ENCODE results near the gene LGALS3. TPM values are rescaled to one million over a fixed set of nuclear protein-coding genes. Genes with fewer than 3 reads are reported as not detected.
"Not testable (repeated sequence)": the region's sequence is repeated elsewhere in the genome, so short reads cannot be mapped to it uniquely, and the experiment has no call there.

Gene LGALS3
- 10 to 100 TPM in 4 of 8 experiments, 1 to 10 TPM in 3, under 1 TPM in 1; 0.54 to 47.2 (median 16.2) TPM for total RNA-seq

DNA sequence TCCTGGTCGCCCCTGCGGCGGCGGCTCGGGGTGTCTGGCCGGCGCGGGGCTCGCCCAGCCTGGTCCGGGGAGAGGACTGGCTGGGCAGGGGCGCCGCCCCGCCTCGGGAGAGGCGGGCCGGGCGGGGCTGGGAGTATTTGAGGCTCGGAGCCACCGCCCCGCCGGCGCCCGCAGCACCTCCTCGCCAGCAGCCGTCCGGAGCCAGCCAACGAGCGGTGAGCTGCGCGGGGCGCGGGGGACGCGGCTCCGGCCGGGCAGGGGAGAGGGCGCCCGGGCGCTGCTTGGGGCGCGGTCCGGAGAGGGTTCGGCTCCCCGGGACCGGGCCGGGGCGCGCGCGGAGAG is at the start of gene LGALS3:
LGALS3 (plus strand) TSS at position 167 of the 342 bp plus-strand sequence. CDS start 8,122 bp downstream, outside the sequence.
- peak; percentile 68 to 86 (median 79) for ATAC-seq (replicated peaks in 6 of 8)
- no peak within 1 kb of the TSS for H3K27ac ChIP-seq

DNA sequence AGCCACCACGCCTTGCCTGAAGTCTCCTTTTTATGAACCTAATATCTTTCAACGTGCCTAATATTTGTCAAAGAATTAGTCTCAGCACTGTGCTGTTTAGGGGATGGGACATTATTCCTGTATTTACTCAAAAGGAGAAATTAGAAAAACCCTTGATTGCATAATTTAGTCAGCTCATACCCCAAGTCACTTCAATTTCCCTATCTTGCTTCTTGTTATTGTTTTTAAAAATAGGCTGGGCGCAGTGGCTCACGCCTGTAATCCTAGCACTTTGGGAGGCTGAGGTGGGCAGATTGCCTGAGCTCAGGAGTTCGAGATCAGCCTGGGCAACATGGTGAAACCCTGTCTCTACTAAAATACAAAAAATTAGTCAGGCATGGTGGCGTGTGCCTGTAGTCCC is 49.1 kb upstream of the LGALS3 start:
- H3K4me3 ChIP-seq; ATAC-seq (replicated peaks in 6 of 8); H3K4me1 ChIP-seq (replicated peaks in 1 of 2); H3K27ac ChIP-seq: not testable (repeated sequence)
- in situ Hi-C loops (cut with MboI; ENCODE audit: low pct_unique_long_range_greater_than_20kb in 2 of 9, low sequenced_read_pairs in 9 of 9, unreplicated experiment in 9 of 9) = loop anchor here in 2 of 9 experiments (10.0 kb wide), 1 partner anchor 85 kb away; no protein-coding TSS in a partner anchor
- WGBS, 10 experiments = 67 to 100% (median 89%) methylated on average over 1 to 4 of the region's 6 CpGs; no CpG with 5 or more reads in 2 of the 10 experiments

More for the DNA sequence above, at the start of gene LGALS3:
- H3K4me1 ChIP-seq (replicated peaks in 1 of 2) = peaks cover 0 to 3% of the 10 kb centered on the region in 2 donors
- WGBS, 10 experiments = 0 to 3% methylated on average over 2 to 5 of the region's 50 CpGs; no CpG with 5 or more reads in 8 of the 10 experiments
- H3K4me3 ChIP-seq = peak within 1 kb of the TSS; percentile 21 to 43 (median 36)
- in situ Hi-C loops (cut with MboI; ENCODE audit: low pct_unique_long_range_greater_than_20kb in 2 of 9, low sequenced_read_pairs in 9 of 9, unreplicated experiment in 9 of 9) = no loop called here

DNA sequence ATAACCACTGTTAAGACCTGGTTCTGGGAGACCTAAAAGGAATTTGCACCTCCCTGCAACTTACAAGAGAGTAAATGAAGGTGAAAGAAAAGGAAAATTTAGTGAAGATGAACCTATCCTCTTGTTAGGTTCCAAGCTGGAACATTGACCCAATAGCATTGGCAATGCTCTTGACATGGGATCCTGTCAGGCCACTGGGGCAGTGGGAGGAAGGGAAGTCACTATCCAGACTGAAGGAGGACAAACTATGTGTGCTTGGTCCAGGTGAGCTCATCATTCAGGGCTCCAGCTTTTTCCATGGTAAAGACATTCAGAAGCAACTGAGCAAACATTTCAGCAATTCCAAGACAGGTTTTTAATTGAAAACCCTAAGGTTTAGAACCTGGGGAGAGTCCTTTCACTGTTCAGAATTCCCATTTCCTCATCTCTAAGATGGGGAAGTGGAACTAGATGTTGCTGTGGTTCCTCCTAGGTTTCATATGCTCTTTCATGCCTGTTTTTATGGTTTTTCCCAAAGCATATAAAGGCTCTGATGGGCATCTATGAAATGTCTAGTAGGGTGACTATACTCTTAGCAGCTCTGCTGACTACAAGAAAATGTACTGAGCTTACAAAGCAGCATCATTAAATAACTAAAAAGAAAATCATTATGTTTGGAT is 44.5 kb upstream of the LGALS3 start:
- no peaks in the 10 kb centered on the region for H3K4me1 ChIP-seq (replicated peaks in 1 of 2)
- in situ Hi-C loops (cut with MboI; ENCODE audit: low pct_unique_long_range_greater_than_20kb in 2 of 9, low sequenced_read_pairs in 9 of 9, unreplicated experiment in 9 of 9) = loop anchor here in 2 of 9 experiments (10.0 kb wide), 1 partner anchor 80 kb away; no protein-coding TSS in a partner anchor

DNA sequence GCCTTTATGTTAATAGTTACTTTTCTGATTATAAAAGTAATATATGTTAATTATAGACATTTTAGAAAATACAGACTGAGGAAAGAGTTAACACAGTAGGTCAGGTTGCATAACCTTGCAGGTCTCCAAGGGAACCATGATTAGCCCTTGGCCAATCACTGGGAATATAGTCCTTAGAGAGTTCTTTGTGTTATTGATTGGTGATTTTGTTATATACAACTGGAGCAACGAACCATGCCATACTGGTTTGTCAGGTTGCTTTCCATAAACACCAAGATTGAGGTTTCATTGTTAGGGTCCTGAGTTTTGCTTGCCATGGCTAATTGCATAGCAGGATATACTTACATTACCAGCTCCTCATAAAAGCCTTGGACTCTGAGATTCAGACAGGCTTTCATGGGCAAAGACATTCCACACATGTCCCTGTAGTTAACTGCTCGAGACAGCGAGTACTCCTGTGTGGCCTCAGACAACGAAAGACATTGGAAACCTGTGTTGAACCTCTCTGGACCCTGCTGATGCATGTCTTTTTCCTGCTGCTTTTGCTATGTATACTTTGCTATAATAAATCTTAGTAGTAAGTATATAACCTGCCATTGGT is 43.9 kb upstream of the LGALS3 start:
- no peak overlapping the region for H3K27ac ChIP-seq
- no peaks in the 10 kb centered on the region for H3K4me1 ChIP-seq (replicated peaks in 1 of 2)
- no peak overlapping the region for H3K4me3 ChIP-seq
- ATAC-seq (replicated peaks in 6 of 8) = no peak
- WGBS, 10 experiments = 50 to 88% (median 69%) methylated on average over 1 to 4 of the region's 4 CpGs; no CpG with 5 or more reads in 3 of the 10 experiments
- in situ Hi-C loops (cut with MboI; ENCODE audit: low pct_unique_long_range_greater_than_20kb in 2 of 9, low sequenced_read_pairs in 9 of 9, unreplicated experiment in 9 of 9) = loop anchor here in 2 of 9 experiments (10.0 kb wide), 1 partner anchor 80 kb away; no protein-coding TSS in a partner anchor

More for the DNA sequence above, 44.5 kb upstream of the LGALS3 start:
- ATAC-seq (replicated peaks in 6 of 8) = no peak
- H3K4me3 ChIP-seq = no peak overlapping the region
- no peak overlapping the region for H3K27ac ChIP-seq

DNA sequence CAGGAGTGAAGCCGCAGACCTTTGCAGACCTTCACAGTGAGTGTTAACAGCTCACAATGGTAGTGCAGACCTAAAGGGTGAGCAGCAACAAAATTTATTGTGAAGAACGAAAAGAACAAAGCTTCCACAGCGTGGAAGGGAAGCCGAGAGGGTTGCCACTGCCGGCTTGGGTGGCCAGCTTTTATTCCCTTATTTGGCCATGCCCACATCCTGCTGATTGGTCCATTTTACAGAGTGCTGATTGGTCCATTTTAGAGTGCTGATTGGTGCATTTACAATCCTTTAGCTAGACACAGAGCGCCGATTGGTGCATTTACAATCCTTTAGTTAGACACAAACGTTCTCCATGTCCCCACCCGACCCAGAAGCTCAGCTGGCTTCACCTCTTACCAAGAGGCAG is 42.1 kb upstream of the LGALS3 start:
- no peak overlapping the region for H3K4me3 ChIP-seq
- no peaks in the 10 kb centered on the region for H3K4me1 ChIP-seq (replicated peaks in 1 of 2)
- no peak overlapping the region for H3K27ac ChIP-seq
- no peak for ATAC-seq (replicated peaks in 6 of 8)
- in situ Hi-C loops (cut with MboI; ENCODE audit: low pct_unique_long_range_greater_than_20kb in 2 of 9, low sequenced_read_pairs in 9 of 9, unreplicated experiment in 9 of 9) = loop anchor here in 2 of 9 experiments (10.0 kb wide), 1 partner anchor 78 kb away; no protein-coding TSS in a partner anchor
- 50 to 94% (median 80%) methylated on average over 1 to 9 of the region's 9 CpGs; no CpG with 5 or more reads in 4 of the 10 experiments for WGBS, 10 experiments

DNA sequence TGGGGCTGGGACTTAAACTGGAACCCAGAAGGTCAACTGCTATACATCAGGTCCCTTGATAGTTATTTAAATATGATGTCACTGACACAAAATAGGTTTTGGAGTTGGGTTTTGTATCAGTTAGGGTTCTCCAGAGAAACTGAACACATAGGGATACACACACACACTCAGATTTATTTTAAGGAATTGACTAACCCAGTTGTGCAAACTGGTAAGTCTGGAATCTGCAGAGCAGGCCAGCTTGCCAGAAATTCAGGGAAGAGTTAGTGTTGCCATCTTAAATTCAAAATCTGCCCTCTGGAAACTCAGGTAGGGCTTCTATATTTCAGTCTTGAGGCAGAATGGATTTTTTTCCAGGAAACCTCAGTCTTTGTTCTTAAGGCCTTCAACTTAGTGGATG is 40.7 kb upstream of the LGALS3 start:
- Histone ChIP-seq H3K27ac (no peak overlapping the region), H3K4me1 (replicated peaks in 1 of 2) (no peaks in the 10 kb centered on the region), H3K4me3 (no peak overlapping the region)
- no peak for ATAC-seq (replicated peaks in 6 of 8)
- in situ Hi-C loops (cut with MboI; ENCODE audit: low pct_unique_long_range_greater_than_20kb in 2 of 9, low sequenced_read_pairs in 9 of 9, unreplicated experiment in 9 of 9) = loop anchor here in 2 of 9 experiments (10.0 kb wide), 1 partner anchor 76 kb away; no protein-coding TSS in a partner anchor

DNA sequence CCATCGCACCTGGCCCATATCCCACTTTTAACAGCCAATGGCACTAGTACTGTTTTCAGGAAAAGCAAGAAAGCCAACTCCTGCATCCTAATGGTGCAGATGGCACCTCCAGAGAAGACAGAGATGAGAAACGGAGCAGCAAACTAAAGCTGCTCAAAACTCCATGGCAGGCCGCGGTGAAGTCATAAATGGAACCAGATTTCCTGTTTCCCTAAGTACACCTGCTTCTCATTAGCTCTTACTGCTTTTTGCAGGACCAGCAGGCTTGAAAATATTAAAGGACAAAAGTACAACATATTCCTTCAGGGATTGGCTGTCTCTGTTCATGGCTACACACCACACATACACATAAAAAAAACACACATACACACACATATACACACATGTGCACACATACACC is 36.7 kb upstream of the LGALS3 start:
- no peak for ATAC-seq (replicated peaks in 6 of 8)
- in situ Hi-C loops (cut with MboI; ENCODE audit: low pct_unique_long_range_greater_than_20kb in 2 of 9, low sequenced_read_pairs in 9 of 9, unreplicated experiment in 9 of 9) = no loop called here
- H3K27ac ChIP-seq = no peak overlapping the region
- no peak overlapping the region for H3K4me3 ChIP-seq
- no peaks in the 10 kb centered on the region for H3K4me1 ChIP-seq (replicated peaks in 1 of 2)
- WGBS, 10 experiments = 21 to 100% (median 84%) methylated on average over 2 to 4 of the region's 4 CpGs; no CpG with 5 or more reads in 4 of the 10 experiments

DNA sequence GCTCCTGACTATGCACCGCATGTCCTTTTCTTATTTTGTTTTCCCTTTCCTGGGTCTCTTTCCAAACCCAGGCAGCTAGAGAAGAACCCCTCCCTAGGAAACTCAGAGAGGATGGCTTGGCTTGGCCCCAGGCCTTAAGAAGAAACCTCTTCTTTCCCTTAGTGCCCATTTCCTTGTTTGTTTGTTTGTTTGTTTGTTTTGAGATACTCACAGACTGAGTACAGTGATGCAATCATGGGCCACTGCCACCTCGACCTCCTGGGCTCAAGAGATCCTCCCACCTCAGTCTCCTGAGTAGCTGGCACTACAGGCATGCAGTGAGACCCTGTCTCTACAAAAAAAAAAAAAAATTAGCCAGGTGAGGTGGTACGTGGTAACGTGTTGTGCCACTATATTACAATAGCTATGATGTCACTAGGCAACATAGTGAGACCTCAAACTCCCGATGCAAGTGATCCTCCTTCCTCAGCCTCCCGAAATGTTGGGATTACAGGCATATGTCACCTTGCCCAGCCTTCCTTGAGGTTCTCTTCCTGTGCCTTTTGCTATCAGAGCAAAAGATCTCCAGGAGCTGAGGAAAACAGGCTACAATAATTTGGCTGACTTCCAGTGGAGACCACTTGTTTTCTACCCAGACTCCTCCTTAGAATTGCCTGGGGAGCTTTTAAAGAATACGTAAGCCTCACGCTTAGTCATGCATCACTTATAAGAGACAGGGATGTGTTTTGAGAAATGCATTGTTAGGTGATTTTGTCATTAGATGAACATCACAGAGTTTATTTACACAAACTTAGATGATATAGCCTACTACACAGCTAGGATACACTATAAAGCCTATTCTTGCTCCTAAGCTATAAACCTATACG is 34.5 kb upstream of the LGALS3 start:
- no peak overlapping the region for H3K27ac ChIP-seq
- ATAC-seq (replicated peaks in 6 of 8) = peak in 1 of 8 experiments; percentile 51
- H3K4me3 ChIP-seq = no peak overlapping the region
- in situ Hi-C loops (cut with MboI; ENCODE audit: low pct_unique_long_range_greater_than_20kb in 2 of 9, low sequenced_read_pairs in 9 of 9, unreplicated experiment in 9 of 9) = no loop called here
- no peaks in the 10 kb centered on the region for H3K4me1 ChIP-seq (replicated peaks in 1 of 2)
- 20 to 87% (median 78%) methylated on average over 1 to 8 of the region's 9 CpGs; no CpG with 5 or more reads in 1 of the 10 experiments for WGBS, 10 experiments

DNA sequence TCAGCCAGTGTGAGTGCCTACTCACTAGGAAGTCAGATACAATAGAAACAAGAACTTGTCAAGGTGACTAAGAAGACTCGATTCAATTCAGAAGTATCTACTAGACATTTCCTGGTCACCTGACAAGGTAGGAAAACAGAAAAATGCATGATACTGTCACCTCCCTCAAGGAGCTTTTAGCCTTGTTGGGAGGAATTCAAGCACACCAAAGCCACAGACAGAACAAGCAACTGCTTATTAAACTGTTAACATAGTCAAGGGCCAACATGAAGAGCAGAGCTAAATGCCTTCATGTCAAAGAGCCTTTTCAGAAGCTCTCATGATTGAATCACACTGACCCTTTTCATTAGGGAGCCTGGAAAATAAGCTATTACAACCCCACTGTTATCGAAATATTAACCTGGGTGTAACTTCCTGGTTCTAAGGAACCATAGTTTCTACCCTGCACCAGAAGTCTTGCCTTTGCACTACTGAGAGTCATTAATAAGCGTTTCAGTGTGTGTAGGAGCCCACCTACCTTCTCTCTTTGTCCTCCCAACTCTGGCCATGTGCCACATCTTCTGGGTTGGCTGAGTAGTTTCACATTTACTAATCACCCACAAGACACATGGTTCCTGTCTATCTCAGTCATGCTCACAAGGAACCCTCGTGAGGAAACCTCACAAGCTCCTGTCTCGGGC is 31.0 kb upstream of the LGALS3 start:
- ATAC-seq (replicated peaks in 6 of 8) = no peak

DNA sequence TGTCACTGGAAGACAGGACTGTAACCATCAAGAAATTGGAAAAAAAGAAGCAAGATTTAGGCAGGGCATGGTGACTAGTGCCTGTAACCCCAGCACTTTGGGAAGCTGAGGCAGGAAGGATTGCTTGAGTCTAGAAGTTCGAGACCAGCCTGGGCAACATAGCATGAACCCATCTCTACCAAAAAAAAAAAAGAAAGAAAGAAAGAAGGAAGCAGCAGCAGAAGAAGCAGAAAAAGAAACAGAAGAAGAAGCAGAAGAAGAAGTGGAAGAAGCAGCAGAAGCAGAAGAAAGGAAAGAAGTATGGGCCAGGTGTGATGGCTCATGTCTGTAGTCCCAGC is 30.5 kb upstream of the LGALS3 start:
- H3K4me1 ChIP-seq (replicated peaks in 1 of 2) = peaks cover 12 to 16% of the 10 kb centered on the region in 2 donors
- no peak overlapping the region for H3K27ac ChIP-seq
- in situ Hi-C loops (cut with MboI; ENCODE audit: low pct_unique_long_range_greater_than_20kb in 2 of 9, low sequenced_read_pairs in 9 of 9, unreplicated experiment in 9 of 9) = no loop called here
- WGBS, 10 experiments = 56 to 94% (median 79%) methylated on average over 1 of the region's 1 CpG; no CpG with 5 or more reads in 2 of the 10 experiments
- no peak overlapping the region for H3K4me3 ChIP-seq
- ATAC-seq (replicated peaks in 6 of 8) = no peak

More for the DNA sequence above, 31.0 kb upstream of the LGALS3 start:
- WGBS, 10 experiments = 47 to 100% (median 84%) methylated on average over 2 to 5 of the region's 5 CpGs
- Histone ChIP-seq H3K27ac (no peak overlapping the region), H3K4me3 (no peak overlapping the region), H3K4me1 (replicated peaks in 1 of 2) (peaks cover 10% of the 10 kb centered on the region in 2 donors)
- in situ Hi-C loops (cut with MboI; ENCODE audit: low pct_unique_long_range_greater_than_20kb in 2 of 9, low sequenced_read_pairs in 9 of 9, unreplicated experiment in 9 of 9) = no loop called here

DNA sequence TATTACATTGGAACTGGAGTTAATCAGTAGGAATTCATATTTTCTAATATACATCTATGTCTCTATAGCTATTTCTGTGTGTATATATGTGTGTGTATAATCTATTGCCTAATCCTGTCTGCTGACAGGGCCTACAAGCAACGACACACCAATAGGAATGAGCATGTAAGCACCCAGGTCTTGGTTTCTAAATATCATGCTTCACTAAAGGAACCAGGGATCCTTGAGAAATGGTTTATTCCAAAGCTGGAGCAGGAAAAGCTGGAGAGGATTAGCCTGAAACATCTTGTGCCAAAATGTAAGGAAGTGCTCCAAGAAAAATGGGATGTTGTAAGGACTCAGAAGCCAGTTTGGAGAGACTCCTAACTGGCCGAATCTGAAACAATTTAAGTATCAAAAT is 29.3 kb upstream of the LGALS3 start:
- in situ Hi-C loops (cut with MboI; ENCODE audit: low pct_unique_long_range_greater_than_20kb in 2 of 9, low sequenced_read_pairs in 9 of 9, unreplicated experiment in 9 of 9) = no loop called here
- Histone ChIP-seq H3K4me1 (replicated peaks in 1 of 2) (peaks cover 12 to 17% of the 10 kb centered on the region in 2 donors), H3K27ac (no peak overlapping the region), H3K4me3 (no peak overlapping the region)
- WGBS, 10 experiments = 63 to 100% (median 100%) methylated on average over 1 to 2 of the region's 2 CpGs; no CpG with 5 or more reads in 2 of the 10 experiments
- no peak for ATAC-seq (replicated peaks in 6 of 8)

DNA sequence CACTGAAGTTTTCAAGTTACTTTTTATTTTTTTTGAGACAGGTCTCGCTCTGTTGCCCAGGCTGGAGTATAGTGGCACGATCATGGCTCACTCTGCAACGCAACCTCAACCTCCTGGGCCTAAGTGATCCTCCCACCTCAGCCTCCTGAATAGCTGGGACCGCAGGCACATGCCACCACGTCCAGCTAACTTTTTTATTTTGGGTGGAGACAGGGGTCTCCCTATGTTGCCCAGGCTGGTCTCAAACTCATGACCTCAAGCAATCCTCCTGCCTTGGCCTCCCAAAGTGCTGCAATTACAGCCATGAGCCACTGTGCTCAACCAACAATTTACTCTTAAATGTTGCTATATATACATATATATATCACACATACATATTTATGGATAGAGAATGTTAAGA is 27.4 kb upstream of the LGALS3 start:
- Histone ChIP-seq H3K4me1 (replicated peaks in 1 of 2) (peaks cover 12 to 17% of the 10 kb centered on the region in 2 donors), H3K27ac (no peak overlapping the region), H3K4me3 (no peak overlapping the region)
- in situ Hi-C loops (cut with MboI; ENCODE audit: low pct_unique_long_range_greater_than_20kb in 2 of 9, low sequenced_read_pairs in 9 of 9, unreplicated experiment in 9 of 9) = no loop called here
- ATAC-seq (replicated peaks in 6 of 8) = no peak
- WGBS, 10 experiments = 60 to 100% (median 94%) methylated on average over 1 to 4 of the region's 5 CpGs; no CpG with 5 or more reads in 3 of the 10 experiments
